Upper lobe of left lung (tissue), 4 donors: ENCODE data around the gene NOTCH4.

Experiments used
- EP300 ChIP-seq, 4 donors: sonication (generic); formaldehyde crosslinking; IDR thresholded peaks; one replicate each; pipeline ENCODE4 v1.5.1; 2017; ENCODE audit warnings: antibody characterized with exemption in 4 of 4, control low read depth in 2 of 4
- POLR2A ChIP-seq, 4 donors: fragments of 450-650 bp; IDR thresholded peaks; one replicate each; pipeline ENCODE4 v1.5.1; 2016 to 2017; ENCODE audit warnings: antibody characterized with exemption in 4 of 4, mild to moderate bottlenecking in 2 of 4
- POLR2AphosphoS5 ChIP-seq, 2 donors: sonication (generic); formaldehyde crosslinking; IDR thresholded peaks; one replicate each; pipeline ENCODE4 v1.5.1; 2017; ENCODE audit warnings: antibody characterized with exemption in 2 of 2
- TF ChIP-seq, protein P1 (sequence below), 6 experiments: fragments of 450-650 bp in 4 of 6; fragments of 200-600 bp in 2 of 6; sonication (generic) in 2 of 6; IDR thresholded peaks; one replicate each; pipeline ENCODE4 v1.5.1; 2016 to 2019; ENCODE audit warnings: antibody characterized with exemption in 6 of 6

DNA sequence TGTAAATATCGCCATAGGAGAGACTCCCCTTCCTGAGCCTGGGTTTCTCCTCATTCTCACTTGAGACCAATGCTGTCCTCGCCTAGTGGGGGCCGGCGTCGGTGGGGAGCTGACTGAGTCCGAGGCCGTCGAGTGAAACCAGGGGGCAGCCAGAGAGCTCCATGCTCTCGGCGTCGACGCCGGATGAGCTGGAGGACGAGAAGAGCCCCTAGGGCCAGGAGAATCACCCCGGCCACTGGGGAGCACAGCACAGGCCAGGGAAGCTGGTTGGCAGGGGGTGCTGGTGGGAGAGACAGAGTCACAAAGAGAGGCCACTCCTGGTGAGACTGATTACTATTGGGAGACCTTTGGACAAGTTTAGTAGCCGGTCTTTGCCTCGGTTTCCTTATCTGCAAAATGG lies 25.0 kb downstream of the NOTCH4 start:
- no peak for TF ChIP-seq POLR2A (IDR thresholded peaks at IDR 0.05)
- TF ChIP-seq, protein P1, sequence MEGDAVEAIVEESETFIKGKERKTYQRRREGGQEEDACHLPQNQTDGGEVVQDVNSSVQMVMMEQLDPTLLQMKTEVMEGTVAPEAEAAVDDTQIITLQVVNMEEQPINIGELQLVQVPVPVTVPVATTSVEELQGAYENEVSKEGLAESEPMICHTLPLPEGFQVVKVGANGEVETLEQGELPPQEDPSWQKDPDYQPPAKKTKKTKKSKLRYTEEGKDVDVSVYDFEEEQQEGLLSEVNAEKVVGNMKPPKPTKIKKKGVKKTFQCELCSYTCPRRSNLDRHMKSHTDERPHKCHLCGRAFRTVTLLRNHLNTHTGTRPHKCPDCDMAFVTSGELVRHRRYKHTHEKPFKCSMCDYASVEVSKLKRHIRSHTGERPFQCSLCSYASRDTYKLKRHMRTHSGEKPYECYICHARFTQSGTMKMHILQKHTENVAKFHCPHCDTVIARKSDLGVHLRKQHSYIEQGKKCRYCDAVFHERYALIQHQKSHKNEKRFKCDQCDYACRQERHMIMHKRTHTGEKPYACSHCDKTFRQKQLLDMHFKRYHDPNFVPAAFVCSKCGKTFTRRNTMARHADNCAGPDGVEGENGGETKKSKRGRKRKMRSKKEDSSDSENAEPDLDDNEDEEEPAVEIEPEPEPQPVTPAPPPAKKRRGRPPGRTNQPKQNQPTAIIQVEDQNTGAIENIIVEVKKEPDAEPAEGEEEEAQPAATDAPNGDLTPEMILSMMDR (IDR thresholded peaks at IDR 0.05), result no peak
- no peak for TF ChIP-seq EP300 (IDR thresholded peaks at IDR 0.05)
- no peak for TF ChIP-seq POLR2AphosphoS5 (IDR thresholded peaks at IDR 0.05)
